Smooth muscle cell (in vitro differentiated cells): ENCODE measurements around the gene NME3. TPM values are rescaled to one million over a fixed set of nuclear protein-coding genes. Genes with fewer than 3 reads are reported as not detected.

Experiments used
- DNase-seq: peaks from one replicate; lab custom pipeline; 2025; ENCODE audit not compliant: unreplicated experiment; lab: John Stamatoyannopoulos, UW
- H2AFZ ChIP-seq: fragments of 200-600 bp; sonication (generic); 2 replicates; pipeline ENCODE4 v1.6.0; 2016; ENCODE audit warnings: antibody characterized with exemption, low read depth, mild to moderate bottlenecking
- H3F3A ChIP-seq: fragments of 200-600 bp; sonication (generic); 2 replicates; pipeline ENCODE4 v1.6.0; 2017; ENCODE audit warnings: antibody characterized with exemption, low read depth
- H3K27ac ChIP-seq: fragments of 200-600 bp; sonication (generic); 2 replicates; pipeline ENCODE4 v1.5.1; 2016; ENCODE audit warnings: low read depth, mild to moderate bottlenecking
- H3K27me3 ChIP-seq: fragments of 200-600 bp; sonication (generic); 2 replicates; pipeline ENCODE4 v1.6.1; 2016; ENCODE audit warnings: low read depth, mild to moderate bottlenecking
- H3K36me3 ChIP-seq: fragments of 200-600 bp; sonication (generic); 2 replicates; pipeline ENCODE4 v1.5.1; 2016; ENCODE audit warnings: low read depth
- H3K4me1 ChIP-seq: fragments of 200-600 bp; sonication (generic); 2 replicates; pipeline ENCODE4 v1.5.1; 2016; ENCODE audit warnings: low read depth
- H3K4me2 ChIP-seq: fragments of 200-600 bp; sonication (generic); 2 replicates; pipeline ENCODE4 v1.6.0; 2016; ENCODE audit warnings: mild to moderate bottlenecking
- H3K4me3 ChIP-seq: fragments of 200-600 bp; sonication (generic); 2 replicates; pipeline ENCODE4 v1.5.1; 2016; ENCODE audit warnings: mild to moderate bottlenecking
- H3K79me2 ChIP-seq: fragments of 200-600 bp; sonication (generic); 2 replicates; pipeline ENCODE4 v1.6.0; 2016; ENCODE audit warnings: low read depth, mild to moderate bottlenecking
- H3K9ac ChIP-seq: fragments of 200-600 bp; sonication (generic); 2 replicates; pipeline ENCODE4 v1.6.0; 2016; ENCODE audit warnings: low read depth
- H3K9me3 ChIP-seq: fragments of 200-600 bp; sonication (generic); replicated peaks from 2 replicates; pipeline ENCODE4 v1.5.1; 2016; ENCODE audit warnings: low read depth
- H4K20me1 ChIP-seq: fragments of 200-600 bp; sonication (generic); 2 replicates; pipeline ENCODE4 v1.6.0; 2016; ENCODE audit warnings: low read depth
- WGBS: methylation state at CpG from one replicate; pipeline ENCODE4 v1.1.7; 2016; ENCODE audit warnings: low lambda C conversion rate; 5-methylcytosine and 5-hydroxymethylcytosine counted together
- polyA plus RNA-seq: library from polyadenylated mRNA; unstranded; fragments of >200 nt; fragmentation: Nextera tagmentation; extraction: Ambion mirVana; gene quantifications from 2 replicates; pipeline ENCODE4 v1.2.1, GENCODE V29; 2016
- total RNA-seq: library from RNA; depleted of rRNA; stranded (reverse); fragments of >200 nt; gene quantifications from 2 replicates; pipeline ENCODE4 v1.2.3, GENCODE V29; 2014
- TF ChIP-seq, protein P1 (sequence below): fragments of 200-600 bp; sonication (generic); IDR thresholded peaks from 2 replicates; pipeline ENCODE4 v1.5.1; 2017; ENCODE audit warnings: borderline replicate concordance, mild to moderate bottlenecking, antibody characterized with exemption; ENCODE audit not compliant: insufficient read depth, poor library complexity, severe bottlenecking

The NME3 gene
- total and polyA plus RNA-seq, 2 experiments from 2014 or later = 56.7 to 85.4 TPM

DNA sequence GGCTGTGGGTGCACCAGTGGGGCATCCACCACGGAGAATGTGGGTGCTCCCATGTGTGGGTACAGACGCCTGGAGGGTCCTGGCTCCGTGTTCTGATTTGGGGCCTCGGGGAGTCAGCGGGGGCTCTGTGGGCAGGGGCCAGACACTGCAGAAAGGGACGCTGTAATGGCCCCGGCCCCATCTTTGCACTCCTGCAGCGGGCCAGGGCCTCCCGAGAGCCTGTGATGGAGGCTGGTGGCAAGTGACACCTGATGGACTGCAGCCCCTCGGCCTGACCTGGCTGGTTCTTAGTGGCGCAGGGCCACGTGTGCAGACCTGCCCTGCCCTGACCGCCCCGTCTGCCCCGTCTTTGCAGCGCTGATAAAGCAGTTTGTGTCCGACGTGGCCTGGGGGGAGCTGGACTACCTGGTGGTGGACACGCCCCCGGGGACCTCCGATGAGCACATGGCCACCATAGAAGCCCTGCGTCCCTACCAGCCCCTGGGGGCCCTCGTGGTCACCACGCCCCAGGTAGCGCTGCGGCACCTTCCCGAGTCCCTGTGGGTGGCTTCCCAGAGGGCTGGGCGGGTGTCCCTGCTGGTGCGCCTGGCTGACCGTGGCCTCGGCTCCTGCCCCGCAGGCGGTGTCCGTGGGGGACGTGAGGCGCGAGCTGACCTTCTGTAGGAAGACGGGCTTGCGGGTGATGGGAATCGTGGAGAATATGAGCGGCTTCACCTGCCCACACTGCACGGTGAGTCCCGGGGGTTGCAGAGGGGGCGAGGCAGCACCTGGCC lies 16.2 kb upstream of the NME3 start:
- Histone ChIP-seq H3K9ac (no peak overlapping the region), H3K79me2 (peaks cover 37% of the 10 kb centered on the region), H3K4me2 (no peak overlapping the region), H4K20me1 (peaks cover 44% of the 10 kb centered on the region), H3K9me3 (no peaks in the 10 kb centered on the region), H3K36me3 (no peaks in the 10 kb centered on the region), H3F3A (no peaks in the 10 kb centered on the region), H2AFZ (no peak overlapping the region), H3K27me3 (no peaks in the 10 kb centered on the region), H3K4me1 (no peaks in the 10 kb centered on the region), H3K4me3 (no peak overlapping the region), H3K27ac (no peak overlapping the region)
- TF ChIP-seq, protein P1, sequence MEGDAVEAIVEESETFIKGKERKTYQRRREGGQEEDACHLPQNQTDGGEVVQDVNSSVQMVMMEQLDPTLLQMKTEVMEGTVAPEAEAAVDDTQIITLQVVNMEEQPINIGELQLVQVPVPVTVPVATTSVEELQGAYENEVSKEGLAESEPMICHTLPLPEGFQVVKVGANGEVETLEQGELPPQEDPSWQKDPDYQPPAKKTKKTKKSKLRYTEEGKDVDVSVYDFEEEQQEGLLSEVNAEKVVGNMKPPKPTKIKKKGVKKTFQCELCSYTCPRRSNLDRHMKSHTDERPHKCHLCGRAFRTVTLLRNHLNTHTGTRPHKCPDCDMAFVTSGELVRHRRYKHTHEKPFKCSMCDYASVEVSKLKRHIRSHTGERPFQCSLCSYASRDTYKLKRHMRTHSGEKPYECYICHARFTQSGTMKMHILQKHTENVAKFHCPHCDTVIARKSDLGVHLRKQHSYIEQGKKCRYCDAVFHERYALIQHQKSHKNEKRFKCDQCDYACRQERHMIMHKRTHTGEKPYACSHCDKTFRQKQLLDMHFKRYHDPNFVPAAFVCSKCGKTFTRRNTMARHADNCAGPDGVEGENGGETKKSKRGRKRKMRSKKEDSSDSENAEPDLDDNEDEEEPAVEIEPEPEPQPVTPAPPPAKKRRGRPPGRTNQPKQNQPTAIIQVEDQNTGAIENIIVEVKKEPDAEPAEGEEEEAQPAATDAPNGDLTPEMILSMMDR = no peak
- no peak for DNase-seq
- WGBS = 97% methylated on average over 34 of the region's 44 CpGs

DNA sequence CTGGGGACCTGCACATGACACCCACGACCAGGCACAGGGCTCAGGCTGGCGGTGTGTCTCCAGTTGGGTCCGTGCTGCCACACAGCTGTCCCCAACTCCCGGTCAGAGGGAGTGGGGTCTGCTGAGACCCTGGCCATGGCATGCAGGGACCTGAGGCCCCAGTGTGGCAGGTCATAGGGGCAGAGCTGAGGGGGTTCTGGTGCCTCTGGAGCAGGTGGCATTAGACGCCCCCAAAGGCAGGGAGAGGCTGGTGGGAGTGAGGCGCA lies 15.6 kb upstream of the NME3 start:
- 93% methylated on average over 6 of the region's 6 CpGs for WGBS
- Histone ChIP-seq H4K20me1 (peaks cover 44% of the 10 kb centered on the region), H3K36me3 (no peaks in the 10 kb centered on the region), H3K79me2 (peaks cover 38% of the 10 kb centered on the region), H3K9me3 (no peaks in the 10 kb centered on the region), H3K27me3 (no peaks in the 10 kb centered on the region), H3K27ac (no peak overlapping the region), H3K4me2 (no peak overlapping the region), H3K4me1 (no peaks in the 10 kb centered on the region), H3K4me3 (no peak overlapping the region), H3K9ac (no peak overlapping the region), H3F3A (no peaks in the 10 kb centered on the region), H2AFZ (no peak overlapping the region)
- no peak for DNase-seq
- TF ChIP-seq, protein P1 = no peak

DNA sequence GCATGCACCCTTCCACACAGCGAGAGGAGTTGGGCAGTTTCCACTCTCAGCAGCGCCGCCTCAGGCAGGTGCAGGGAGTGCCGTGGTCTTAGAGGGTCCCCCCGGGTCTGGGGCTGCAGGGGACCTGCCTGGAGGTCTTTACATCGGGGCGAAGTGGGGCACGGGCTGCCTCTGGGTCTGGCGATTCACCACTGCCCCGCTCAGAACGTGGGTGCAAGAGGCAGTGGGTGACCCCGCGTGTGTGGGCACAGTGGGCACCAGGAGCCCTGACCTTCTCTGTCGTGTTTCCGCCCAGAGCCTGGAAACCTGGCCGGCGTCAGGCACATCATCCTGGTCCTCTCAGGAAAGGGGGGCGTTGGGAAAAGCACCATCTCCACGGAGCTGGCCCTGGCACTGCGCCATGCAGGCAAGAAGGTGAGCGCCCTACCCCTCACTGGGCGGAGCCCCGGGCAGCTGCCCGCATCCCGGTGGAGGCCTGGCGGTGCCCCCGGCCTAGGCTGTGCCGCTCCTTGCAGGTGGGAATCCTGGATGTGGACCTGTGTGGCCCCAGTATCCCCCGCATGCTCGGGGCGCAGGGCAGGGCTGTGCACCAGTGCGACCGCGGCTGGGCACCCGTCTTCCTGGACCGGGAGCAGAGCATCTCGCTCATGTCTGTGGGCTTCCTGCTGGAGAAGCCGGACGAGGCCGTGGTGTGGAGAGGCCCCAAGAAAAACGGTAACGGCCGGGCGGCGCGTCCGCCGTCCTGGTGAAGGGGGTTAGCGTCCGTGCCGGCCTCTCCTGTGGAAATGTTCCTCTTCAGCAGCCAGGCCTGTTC lies 15.1 kb upstream of the NME3 start:
- no peaks in the 10 kb centered on the region for H3K27me3 ChIP-seq
- no peak overlapping the region for H3K4me2 ChIP-seq
- TF ChIP-seq, protein P1 = no peak
- H3K79me2 ChIP-seq = peaks cover 40% of the 10 kb centered on the region
- no peak for DNase-seq
- no peaks in the 10 kb centered on the region for H3K9me3 ChIP-seq
- H4K20me1 ChIP-seq = peaks cover 45% of the 10 kb centered on the region
- H3K4me3 ChIP-seq = no peak overlapping the region
- peaks cover 1% of the 10 kb centered on the region for H3K4me1 ChIP-seq
- no peaks in the 10 kb centered on the region for H3F3A ChIP-seq
- 97% methylated on average over 48 of the region's 51 CpGs for WGBS
- H3K27ac ChIP-seq = no peak overlapping the region
- no peak overlapping the region for H3K9ac ChIP-seq
- no peaks in the 10 kb centered on the region for H3K36me3 ChIP-seq
- H2AFZ ChIP-seq = no peak overlapping the region

DNA sequence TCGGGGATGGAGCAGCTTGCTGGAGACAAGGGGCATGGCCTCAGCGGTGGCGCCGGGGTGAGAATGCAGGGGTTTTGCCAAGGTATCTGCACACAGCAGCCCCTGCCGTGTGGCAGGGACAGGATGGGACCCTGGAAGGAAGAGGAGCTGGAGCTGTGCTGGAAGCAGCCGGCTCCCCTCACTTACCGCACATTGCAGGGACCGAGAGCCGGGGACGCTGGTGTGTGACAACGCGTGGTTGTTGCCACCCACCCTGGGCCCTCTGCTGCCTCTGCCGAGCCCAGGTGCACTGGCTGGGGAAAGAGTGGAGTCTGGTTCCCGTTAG lies 14.5 kb upstream of the NME3 start:
- TF ChIP-seq, protein P1 = no peak
- Histone ChIP-seq H2AFZ (no peak overlapping the region), H4K20me1 (peaks cover 52% of the 10 kb centered on the region), H3K36me3 (no peaks in the 10 kb centered on the region), H3K27me3 (no peaks in the 10 kb centered on the region), H3K9me3 (no peaks in the 10 kb centered on the region), H3K4me2 (no peak overlapping the region), H3F3A (peaks cover 5% of the 10 kb centered on the region), H3K4me1 (peaks cover 4% of the 10 kb centered on the region), H3K9ac (no peak overlapping the region), H3K27ac (no peak overlapping the region), H3K79me2 (peaks cover 43% of the 10 kb centered on the region), H3K4me3 (no peak overlapping the region)
- 100% methylated on average over 13 of the region's 14 CpGs for WGBS
- DNase-seq = no peak
